Neutrophil (primary cell): ENCODE results near the gene TSR3.

Experiments used
- H3K27ac ChIP-seq: fragments of 200-600 bp; sonication (generic); 2 replicates; pipeline ENCODE4 v1.5.1; 2016; ENCODE audit warnings: mild to moderate bottlenecking, moderate library complexity
- H3K27me3 ChIP-seq: fragments of 200-600 bp; sonication (generic); 2 replicates; pipeline ENCODE4 v1.6.0; 2016; ENCODE audit warnings: mild to moderate bottlenecking
- H3K36me3 ChIP-seq: fragments of 200-600 bp; sonication (generic); 2 replicates; pipeline ENCODE4 v1.5.1; 2017
- H3K4me1 ChIP-seq, 2 experiments: fragments of 200-600 bp in 1 of 2; sonication (generic) in 1 of 2; 1 replicate in 1 of 2; 2 replicates in 1 of 2; pipeline versions ENCODE4 v1.5.1 to v1.6.1; 2013 to 2016; ENCODE audit warnings: low read depth in 1 of 2, low read length in 1 of 2, mild to moderate bottlenecking in 1 of 2, moderate library complexity in 1 of 2; ENCODE audit not compliant: control insufficient read depth in 1 of 2, insufficient read depth in 1 of 2
- H3K4me3 ChIP-seq, 2 experiments: fragments of 200-600 bp in 1 of 2; sonication (generic) in 1 of 2; 1 replicate in 1 of 2; 2 replicates in 1 of 2; pipeline ENCODE4 v1.5.1; 2013 to 2016; ENCODE audit warnings: low read depth in 1 of 2, low read length in 1 of 2, mild to moderate bottlenecking in 1 of 2, moderate library complexity in 1 of 2
- H3K9me3 ChIP-seq: fragments of 200-600 bp; sonication (generic); 2 replicates; pipeline ENCODE4 v1.5.1; 2016
- CTCF ChIP-seq: fragments of 200-600 bp; sonication (generic); IDR thresholded peaks from 2 replicates; pipeline ENCODE4 v1.5.1; 2016; ENCODE audit warnings: antibody characterized with exemption

Gene TSR3

GRCh38 chr16:1320658-1321240 is 30.9 kb downstream of the TSR3 start:
- no peak for TF ChIP-seq CTCF
- Histone ChIP-seq H3K27me3 (no peaks in the 10 kb centered on the region), H3K9me3 (no peaks in the 10 kb centered on the region), H3K4me3 (no peak overlapping the region), H3K27ac (no peak overlapping the region), H3K4me1 (no peaks in the 10 kb centered on the region), H3K36me3 (peaks cover 94% of the 10 kb centered on the region)

GRCh38 chr16:1320097-1320496 is 31.6 kb downstream of the TSR3 start:
- Histone ChIP-seq H3K4me1 (no peaks in the 10 kb centered on the region), H3K4me3 (no peak overlapping the region), H3K27ac (no peak overlapping the region), H3K27me3 (no peaks in the 10 kb centered on the region), H3K36me3 (peaks cover 94% of the 10 kb centered on the region), H3K9me3 (no peaks in the 10 kb centered on the region)
- TF ChIP-seq CTCF: no peak

GRCh38 chr16:1319041-1319440 is 32.6 kb downstream of the TSR3 start:
- H3K27me3 ChIP-seq: no peaks in the 10 kb centered on the region
- no peak for TF ChIP-seq CTCF
- no peaks in the 10 kb centered on the region for H3K4me1 ChIP-seq
- peaks cover 94% of the 10 kb centered on the region for H3K36me3 ChIP-seq
- no peaks in the 10 kb centered on the region for H3K9me3 ChIP-seq
- no peak overlapping the region for H3K27ac ChIP-seq
- no peak overlapping the region for H3K4me3 ChIP-seq

- Histone ChIP-seq H3K27ac (no peak overlapping the region), H3K4me3 (no peak overlapping the region), H3K27me3 (no peaks in the 10 kb centered on the region), H3K36me3 (peaks cover 92% of the 10 kb centered on the region), H3K9me3 (no peaks in the 10 kb centered on the region), H3K4me1 (no peaks in the 10 kb centered on the region)
- TF ChIP-seq CTCF: no peak
These were observed 33.5 kb downstream of the TSR3 start for GRCh38 chr16:1318268-1318545.

GRCh38 chr16:1317479-1318267 is 34.0 kb downstream of the TSR3 start:
- TF ChIP-seq CTCF: no peak
- peaks cover 93% of the 10 kb centered on the region for H3K36me3 ChIP-seq

More at GRCh38 chr16:1317479-1318267, 34.0 kb downstream of the TSR3 start:
- no peaks in the 10 kb centered on the region for H3K4me1 ChIP-seq
- H3K27me3 ChIP-seq: no peaks in the 10 kb centered on the region
- H3K9me3 ChIP-seq: no peaks in the 10 kb centered on the region
- no peak overlapping the region for H3K4me3 ChIP-seq
- H3K27ac ChIP-seq: no peak overlapping the region
